Measurements from ENCODE around the gene TRIP6.
A peak's percentile ranks its signal among the peaks of the same experiment; 100 is the strongest.

The TRIP6 gene, protein sequence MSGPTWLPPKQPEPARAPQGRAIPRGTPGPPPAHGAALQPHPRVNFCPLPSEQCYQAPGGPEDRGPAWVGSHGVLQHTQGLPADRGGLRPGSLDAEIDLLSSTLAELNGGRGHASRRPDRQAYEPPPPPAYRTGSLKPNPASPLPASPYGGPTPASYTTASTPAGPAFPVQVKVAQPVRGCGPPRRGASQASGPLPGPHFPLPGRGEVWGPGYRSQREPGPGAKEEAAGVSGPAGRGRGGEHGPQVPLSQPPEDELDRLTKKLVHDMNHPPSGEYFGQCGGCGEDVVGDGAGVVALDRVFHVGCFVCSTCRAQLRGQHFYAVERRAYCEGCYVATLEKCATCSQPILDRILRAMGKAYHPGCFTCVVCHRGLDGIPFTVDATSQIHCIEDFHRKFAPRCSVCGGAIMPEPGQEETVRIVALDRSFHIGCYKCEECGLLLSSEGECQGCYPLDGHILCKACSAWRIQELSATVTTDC

GRCh38 chr7:100867040-100867775 lies at the start of gene TRIP6:
TRIP6 (plus strand) TSS chr7:100867387; CDS start chr7:100867498, 111 bp downstream.
- peak; percentile 85 for DNase-seq (ENCODE audit: low spot score)

GRCh38 chr7:100818366-100818765 lies 48.8 kb upstream of the TRIP6 start:
- no peak for DNase-seq (ENCODE audit: low spot score)

GRCh38 chr7:100818825-100819224 lies 48.4 kb upstream of the TRIP6 start:
- DNase-seq (ENCODE audit: low spot score) = no peak

- DNase-seq (ENCODE audit: low spot score) = no peak
Observed at GRCh38 chr7:100819586-100819985, 47.6 kb upstream of the TRIP6 start.

DNA sequence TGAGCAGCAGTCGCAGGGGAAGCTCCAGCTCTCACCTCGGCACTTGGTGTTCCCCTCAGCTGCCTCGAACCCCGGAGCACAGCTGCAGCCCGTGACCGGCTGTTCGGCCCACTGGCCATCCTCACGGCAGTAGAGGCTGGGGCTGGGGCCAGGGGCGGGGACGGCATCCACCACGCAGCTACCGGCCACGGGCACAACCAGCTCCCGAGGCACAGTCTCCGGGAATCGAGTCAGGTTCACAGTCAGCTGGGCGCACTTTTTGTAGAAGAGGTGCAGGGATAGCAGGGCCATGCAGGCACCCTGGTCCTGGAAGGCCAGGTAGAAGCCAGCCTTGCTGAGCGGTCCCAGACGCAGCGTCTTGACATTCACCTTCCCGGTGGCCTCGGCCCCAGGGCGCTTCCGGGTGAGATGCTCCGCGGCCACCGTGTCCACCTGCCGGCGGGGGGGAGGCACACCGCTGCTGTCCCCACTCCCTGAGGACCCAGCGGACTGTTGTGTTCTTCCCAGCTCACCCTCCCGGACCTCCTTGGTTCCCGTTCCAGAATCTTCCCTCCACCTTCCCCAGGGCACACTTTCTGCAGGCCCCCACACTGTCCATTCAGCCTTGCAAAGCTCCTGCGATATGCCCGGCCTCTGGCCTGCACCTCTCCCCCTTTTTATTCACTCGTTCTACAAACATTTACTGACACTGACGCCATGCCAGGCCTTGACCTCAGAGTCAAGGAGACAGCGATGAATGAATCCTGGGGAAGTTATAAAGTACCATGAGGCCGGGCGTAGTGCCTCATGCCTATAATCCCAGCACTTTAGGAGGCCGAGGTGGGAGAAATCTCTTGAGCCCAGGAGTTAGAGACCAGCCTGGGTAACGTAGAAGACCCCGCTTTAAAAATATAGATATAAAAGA lies 44.7 kb upstream of the TRIP6 start:
- no peak for DNase-seq (ENCODE audit: low spot score)

DNA sequence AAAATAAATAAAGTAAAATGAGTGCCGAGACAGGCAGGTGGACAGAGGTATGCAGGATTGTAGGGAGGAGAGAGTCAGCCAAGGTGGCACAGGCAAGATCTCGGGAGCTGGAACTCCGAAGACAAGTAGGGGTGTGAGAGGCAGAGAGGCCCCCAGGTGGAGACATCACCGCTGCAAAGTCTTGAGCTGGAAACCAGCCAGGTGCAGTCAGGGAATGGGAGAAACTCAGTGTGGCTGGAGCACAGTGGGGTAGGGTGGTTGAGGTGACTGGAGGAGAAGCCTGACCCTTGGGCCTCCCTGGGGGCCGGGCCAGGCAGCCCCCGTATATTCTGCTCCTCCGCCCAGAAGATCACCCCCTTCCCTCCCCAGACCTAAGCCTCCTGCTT lies 44.1 kb upstream of the TRIP6 start:
- DNase-seq (ENCODE audit: low spot score) = no peak

DNA sequence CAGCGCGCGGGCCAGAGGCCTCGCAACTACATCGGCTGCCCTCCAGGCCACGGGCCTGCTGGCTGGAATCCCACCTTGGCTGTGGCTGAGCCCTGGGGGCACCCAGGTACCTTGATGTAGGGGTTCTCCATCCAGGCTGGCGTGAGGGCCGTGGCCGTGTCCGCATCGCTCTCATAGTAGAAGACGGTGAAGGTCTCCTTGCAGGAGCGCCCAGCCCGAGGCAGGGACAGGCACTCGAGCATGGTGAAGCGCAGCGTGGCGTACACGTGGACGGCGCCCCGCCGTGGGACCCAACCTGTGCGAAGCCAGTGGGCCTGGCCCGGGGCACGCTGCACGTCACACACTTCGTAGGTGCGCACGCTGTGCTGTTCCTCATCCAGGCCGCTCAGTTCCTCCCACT lies 43.7 kb upstream of the TRIP6 start:
- DNase-seq (ENCODE audit: low spot score) = no peak

DNA sequence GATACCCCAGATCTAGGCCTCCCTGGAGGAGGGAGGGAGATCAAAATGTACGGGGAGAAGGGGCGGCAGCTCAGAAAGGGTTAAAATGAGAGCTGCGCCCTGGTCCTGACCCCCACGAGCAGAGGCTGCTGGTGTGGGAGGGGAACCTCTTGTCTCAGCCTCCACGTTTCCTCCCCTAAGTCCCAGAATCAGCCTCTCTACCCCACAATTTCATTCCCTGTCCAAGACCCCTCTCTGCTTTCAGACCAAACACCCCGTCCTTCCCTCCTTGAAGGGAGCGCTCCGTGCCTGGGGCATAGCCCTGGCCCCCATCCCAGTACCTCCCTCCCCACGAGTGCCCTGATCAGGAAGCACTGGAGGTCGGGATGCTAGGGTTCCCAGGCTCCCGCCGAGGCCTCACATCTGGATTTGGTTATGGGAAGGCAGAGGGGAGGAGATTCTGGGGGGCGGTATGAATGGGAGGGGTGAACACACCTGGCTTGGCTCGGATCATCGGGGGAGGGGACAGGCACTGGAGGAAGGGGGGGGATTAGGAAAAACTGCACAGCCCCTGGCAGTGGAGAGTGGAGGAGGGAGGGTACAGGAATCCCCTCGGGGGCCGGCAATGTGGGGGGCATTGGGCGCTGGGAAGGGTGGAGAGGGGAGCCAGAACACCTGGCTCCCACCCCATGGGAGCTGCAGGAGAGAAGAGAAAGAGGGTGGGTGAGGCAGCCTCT lies 42.5 kb upstream of the TRIP6 start:
- DNase-seq (ENCODE audit: low spot score) = no peak

- no peak for DNase-seq (ENCODE audit: low spot score)
Observed at GRCh38 chr7:100825215-100825671, 41.9 kb upstream of the TRIP6 start.

GRCh38 chr7:100825751-100826513 lies 41.3 kb upstream of the TRIP6 start:
- DNase-seq (ENCODE audit: low spot score) = no peak

GRCh38 chr7:100826514-100827329 lies 40.5 kb upstream of the TRIP6 start:
- no peak for DNase-seq (ENCODE audit: low spot score)

DNA sequence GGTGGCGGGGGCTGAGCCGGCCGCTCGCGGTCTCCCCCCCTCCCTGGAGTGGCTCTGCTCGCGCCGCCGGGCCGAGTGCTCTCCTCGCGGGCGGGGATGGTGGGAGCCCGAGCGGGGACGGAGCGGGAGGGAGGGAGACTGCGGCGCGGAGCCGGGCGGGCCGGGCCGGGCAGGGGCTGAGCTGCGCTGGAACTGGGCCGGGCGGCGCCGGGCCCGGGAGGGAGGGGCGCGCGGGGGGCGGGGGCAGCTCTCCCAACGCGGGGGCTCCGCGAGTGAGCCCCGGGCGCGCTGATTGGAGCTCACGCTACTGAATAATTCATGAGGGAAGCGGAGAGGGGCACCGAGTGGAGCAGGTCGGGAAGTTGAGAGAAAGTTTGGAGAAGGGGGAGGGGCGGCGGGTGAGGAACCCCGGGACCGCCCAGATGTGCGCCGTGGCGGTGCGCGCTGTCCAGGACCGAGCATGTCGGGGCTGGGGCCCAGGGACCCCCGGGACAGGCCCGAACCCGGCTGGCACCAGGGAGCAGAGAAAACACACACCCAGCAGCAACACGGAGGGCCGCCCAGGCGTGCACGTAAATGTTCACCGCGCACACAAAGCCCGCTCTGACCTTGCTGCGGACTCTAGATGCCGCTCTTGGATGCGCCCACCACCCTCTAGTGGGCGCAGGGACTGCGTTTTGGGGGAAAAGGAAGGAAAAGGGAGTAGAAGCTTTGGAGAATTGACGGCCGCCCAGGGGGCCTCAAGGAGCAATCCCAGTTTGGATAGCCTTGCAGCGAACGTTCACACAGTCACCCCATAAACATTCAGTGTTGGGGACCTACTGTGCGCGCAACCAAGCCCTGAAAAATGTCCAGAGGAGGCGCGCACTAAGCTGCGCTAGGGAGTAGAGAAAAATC lies 39.6 kb upstream of the TRIP6 start, which contains the start of gene EPHB4:
Gene EPHB4 (minus strand): TSS at position 194 of the 897 bp plus-strand sequence. CDS start 493 bp downstream, outside the sequence.
- DNase-seq (ENCODE audit: low spot score) = no peak

DNA sequence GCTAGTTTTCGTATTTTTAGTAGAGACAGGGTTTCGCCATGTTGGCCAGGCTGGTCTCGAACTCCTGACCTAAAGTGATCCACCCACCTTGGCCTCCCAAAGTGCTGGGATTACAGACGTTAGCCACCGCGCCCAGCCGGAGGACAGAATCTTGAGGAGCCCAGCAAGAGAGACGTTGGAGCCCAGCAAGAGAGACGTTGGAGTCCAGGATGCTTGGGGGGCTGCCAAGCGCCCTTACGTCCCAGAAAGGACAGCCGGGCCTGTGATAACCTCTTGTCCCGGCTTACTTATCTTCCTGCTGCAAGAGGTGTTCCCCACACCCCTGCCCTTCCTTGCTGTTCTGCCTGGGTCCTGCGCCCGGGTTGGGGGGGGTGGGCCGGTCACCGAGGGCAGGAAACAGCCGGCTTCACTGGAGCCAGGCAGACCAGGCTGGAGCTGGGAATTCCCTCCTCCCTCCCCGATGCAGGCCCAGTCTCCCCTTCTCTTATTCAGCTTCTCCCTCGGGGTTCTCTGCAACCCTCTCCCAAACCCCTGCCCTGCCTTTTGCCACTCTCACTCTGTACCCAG lies 38.0 kb upstream of the TRIP6 start:
- DNase-seq (ENCODE audit: low spot score) = no peak

GRCh38 chr7:100830396-100830795 lies 36.8 kb upstream of the TRIP6 start:
- no peak for DNase-seq (ENCODE audit: low spot score)

GRCh38 chr7:100832281-100832633 lies 34.9 kb upstream of the TRIP6 start:
- no peak for DNase-seq (ENCODE audit: low spot score)

DNA sequence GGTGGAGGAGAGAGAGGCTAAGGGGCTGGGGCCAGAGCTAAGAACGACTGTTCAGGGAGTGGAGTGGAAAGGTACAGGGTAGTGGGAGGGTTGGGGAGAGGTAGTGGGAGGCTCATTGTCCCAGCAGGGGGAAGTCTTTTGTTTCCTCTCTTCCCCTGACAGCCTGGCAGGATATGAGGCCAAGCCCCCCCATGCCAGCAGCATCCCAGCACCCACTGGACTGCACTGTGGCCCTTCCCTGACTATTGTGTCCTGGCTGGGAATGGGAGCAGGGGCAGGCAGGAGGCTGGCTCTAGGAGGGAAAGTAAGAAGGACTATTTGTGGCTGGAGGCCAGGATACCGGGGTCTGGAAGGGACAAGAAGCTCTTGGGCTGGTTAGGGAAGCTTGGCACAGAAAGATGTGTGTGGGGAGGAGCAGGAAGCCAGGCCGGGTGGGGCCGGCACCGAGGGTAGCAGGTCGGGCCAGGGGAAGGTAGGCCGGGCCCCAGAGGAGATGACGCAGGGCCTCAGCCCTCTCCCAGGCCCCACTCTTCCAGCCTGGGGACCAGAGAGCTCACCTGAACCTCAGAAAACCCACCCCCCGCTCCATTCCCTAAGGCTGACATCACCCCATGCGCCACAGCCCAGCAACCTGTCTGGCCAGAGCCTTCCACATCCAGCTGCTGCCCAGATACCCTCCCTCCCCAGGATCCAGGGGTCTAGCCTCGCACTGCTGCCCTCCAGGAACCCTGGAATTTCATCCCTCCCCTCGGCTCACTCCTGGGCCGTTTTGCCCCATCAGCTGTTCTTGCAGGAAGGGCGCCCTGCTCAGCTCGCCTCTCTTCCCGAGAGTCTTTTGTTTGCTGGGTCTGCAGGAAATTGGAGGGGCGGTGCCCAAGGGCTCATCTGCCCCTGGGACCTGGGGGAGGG lies 31.0 kb upstream of the TRIP6 start:
- no peak for DNase-seq (ENCODE audit: low spot score)

- DNase-seq (ENCODE audit: low spot score) = no peak
Observed at GRCh38 chr7:100836812-100837098, 30.4 kb upstream of the TRIP6 start.
